GM10266 (cell line): Measurements from ENCODE around the gene NDUFA11.

Experiments
- DNase-seq: peaks from one replicate; pipeline ENCODE4 v3.0.0; 2012; ENCODE audit errors: extremely low spot score
- CTCF ChIP-seq: IDR thresholded peaks from 2 replicates; pipeline ENCODE4 v1.5.1; 2012; ENCODE audit warnings: mild to moderate bottlenecking, low read depth; ENCODE audit not compliant: control insufficient read depth, insufficient read depth; ENCODE audit errors: missing control alignments

NDUFA11 gene

GRCh38 chr19:5932146-5932545 lies 28.6 kb upstream of the NDUFA11 start:
- TF ChIP-seq CTCF = no peak
- no peak for DNase-seq

- TF ChIP-seq CTCF = no peak
- DNase-seq = no peak
Measured at GRCh38 chr19:5931251-5931650, 27.7 kb upstream of the NDUFA11 start.

GRCh38 chr19:5929625-5930024 lies 26.0 kb upstream of the NDUFA11 start:
- no peak for TF ChIP-seq CTCF
- no peak for DNase-seq

- TF ChIP-seq CTCF = no peak
- no peak for DNase-seq
Measured at GRCh38 chr19:5929179-5929578, 25.6 kb upstream of the NDUFA11 start.

- DNase-seq = peak; percentile 68
- TF ChIP-seq CTCF = no peak
Measured at GRCh38 chr19:5927441-5927821, 23.8 kb upstream of the NDUFA11 start.

GRCh38 chr19:5926641-5927440 lies 23.3 kb upstream of the NDUFA11 start:
- TF ChIP-seq CTCF = no peak
- DNase-seq = no peak

GRCh38 chr19:5925830-5926427 lies 22.3 kb upstream of the NDUFA11 start:
- DNase-seq = no peak
- TF ChIP-seq CTCF = no peak
